WTC11 (cell line): ENCODE measurements around the gene UBE2R2. TPM values are rescaled to one million over a fixed set of nuclear protein-coding genes. Genes with fewer than 3 reads are reported as not detected.
"Not testable (repeated sequence)": the region's sequence is repeated elsewhere in the genome, so short reads cannot be mapped to it uniquely, and the experiment has no call there.

ENCODE experiments used
- ATAC-seq: fragments of 200-7000 bp; cut with Tn5 transposase; 2 replicates; pipeline ENCODE4 v1.10.0; 2021; ENCODE audit warnings: mild to moderate bottlenecking, moderate library complexity
- CTCF ChIA-PET: fragments of 300-600 bp; sonication (Branson Sonifier 250); formaldehyde crosslinking; loops from one replicate; lab custom pipeline; 2021; ENCODE audit warnings: antibody characterized with exemption; lab: Charles Lee
- POLR2A ChIA-PET: fragments of 350-600 bp; sonication (Branson Sonifier 250); formaldehyde crosslinking; loops from one replicate; lab custom pipeline; 2021; ENCODE audit warnings: antibody characterized with exemption; lab: Charles Lee
- DNase-seq: peaks from one replicate; pipeline ENCODE4 v3.0.0; 2021; ENCODE audit warnings: low spot score
- H3K27ac Mint-ChIP-seq: 2 replicates; pipeline ENCODE4 v1.8.0; 2021; ENCODE audit warnings: mixed read lengths
- H3K27me3 Mint-ChIP-seq: 2 replicates; pipeline ENCODE4 v1.8.0; 2021; ENCODE audit warnings: low read depth, mild to moderate bottlenecking, moderate library complexity, mixed read lengths
- H3K36me3 Mint-ChIP-seq: 2 replicates; pipeline ENCODE4 v1.8.0; 2021; ENCODE audit warnings: mixed read lengths
- H3K4me1 Mint-ChIP-seq: 2 replicates; pipeline ENCODE4 v1.8.0; 2022; ENCODE audit warnings: mixed read lengths
- H3K4me3 Mint-ChIP-seq: 2 replicates; pipeline ENCODE4 v1.8.0; 2021; ENCODE audit warnings: mild to moderate bottlenecking, moderate library complexity, mixed read lengths
- H3K9me3 Mint-ChIP-seq: 2 replicates; pipeline ENCODE4 v1.8.0; 2021; ENCODE audit warnings: mixed read lengths
- CREB1 ChIP-seq: sonication (generic); formaldehyde crosslinking; IDR thresholded peaks from 2 replicates; pipeline ENCODE4 v1.8.0; 2023; ENCODE audit warnings: mild to moderate bottlenecking, missing genetic modification reagents
- CREM ChIP-seq: sonication (generic); formaldehyde crosslinking; IDR thresholded peaks from 2 replicates; pipeline ENCODE4 v1.8.1; 2022; ENCODE audit warnings: mild to moderate bottlenecking, missing genetic modification reagents, moderate library complexity
- CTCF ChIP-seq: fragments of 200-600 bp; IDR thresholded peaks from 2 replicates; pipeline ENCODE4 v1.8.0; 2022; ENCODE audit warnings: antibody characterized with exemption
- ELF4 ChIP-seq: sonication (generic); formaldehyde crosslinking; IDR thresholded peaks from 2 replicates; pipeline ENCODE4 v1.8.1; 2022; ENCODE audit warnings: low read depth, mild to moderate bottlenecking, moderate library complexity, missing genetic modification reagents
- EMX1 ChIP-seq: fragments of 250-450 bp; sonication (Bioruptor Pico); IDR thresholded peaks from 2 replicates; pipeline ENCODE4 v1.8.0; 2021; ENCODE audit warnings: mild to moderate bottlenecking
- ERG ChIP-seq: fragments of 250-450 bp; sonication (Bioruptor Pico); IDR thresholded peaks from 2 replicates; pipeline ENCODE4 v1.8.0; 2021; ENCODE audit warnings: mild to moderate bottlenecking
- FOXJ3 ChIP-seq: sonication (generic); formaldehyde crosslinking; IDR thresholded peaks from 2 replicates; pipeline ENCODE4 v1.9.0; 2021; ENCODE audit warnings: missing genetic modification reagents, mild to moderate bottlenecking, borderline replicate concordance
- FOXP1 ChIP-seq: sonication (generic); formaldehyde crosslinking; IDR thresholded peaks from 2 replicates; pipeline ENCODE4 v1.8.0; 2022; ENCODE audit warnings: missing genetic modification reagents, mild to moderate bottlenecking, moderate library complexity, borderline replicate concordance
- GABPB1 ChIP-seq: sonication (generic); formaldehyde crosslinking; IDR thresholded peaks from 2 replicates; pipeline ENCODE4 v1.8.1; 2023; ENCODE audit warnings: mild to moderate bottlenecking, missing genetic modification reagents
- GTF2I ChIP-seq: fragments of 250-450 bp; sonication (Bioruptor Pico); conservative IDR thresholded peaks from 2 replicates; pipeline ENCODE4 v1.4.0; 2021; ENCODE audit warnings: mild to moderate bottlenecking
- HMGA2 ChIP-seq: fragments of 250-450 bp; sonication (Bioruptor Pico); IDR thresholded peaks from 2 replicates; pipeline ENCODE4 v1.4.0; 2021; ENCODE audit warnings: mild to moderate bottlenecking, moderate library complexity
- IRF1 ChIP-seq: sonication (generic); formaldehyde crosslinking; IDR thresholded peaks from 2 replicates; pipeline ENCODE4 v1.8.0; 2023; ENCODE audit warnings: missing genetic modification reagents
- KAT7 ChIP-seq: sonication (generic); formaldehyde crosslinking; IDR thresholded peaks from 2 replicates; pipeline ENCODE4 v1.8.1; 2023; ENCODE audit warnings: missing genetic modification reagents, mild to moderate bottlenecking, borderline replicate concordance
- MYBL2 ChIP-seq: sonication (generic); formaldehyde crosslinking; IDR thresholded peaks from 2 replicates; pipeline ENCODE4 v1.8.1; 2023; ENCODE audit warnings: mild to moderate bottlenecking, moderate library complexity, missing genetic modification reagents
- NR3C1 ChIP-seq: sonication (generic); formaldehyde crosslinking; conservative IDR thresholded peaks from 2 replicates; pipeline ENCODE4 v1.8.1; 2023; ENCODE audit warnings: low read depth, mild to moderate bottlenecking, missing genetic modification reagents
- OVOL2 ChIP-seq: fragments of 250-450 bp; sonication (Bioruptor Pico); IDR thresholded peaks from 2 replicates; pipeline ENCODE4 v1.9.0; 2021; ENCODE audit warnings: mild to moderate bottlenecking, borderline replicate concordance
- PRDM15 ChIP-seq: sonication (generic); formaldehyde crosslinking; IDR thresholded peaks from 2 replicates; pipeline ENCODE4 v1.8.0; 2022; ENCODE audit warnings: missing genetic modification reagents
- USF2 ChIP-seq: sonication (generic); formaldehyde crosslinking; IDR thresholded peaks from 2 replicates; pipeline ENCODE4 v1.8.1; 2023; ENCODE audit warnings: mild to moderate bottlenecking, missing genetic modification reagents, moderate library complexity
- ZBTB43 ChIP-seq: sonication (generic); formaldehyde crosslinking; IDR thresholded peaks from 2 replicates; pipeline ENCODE4 v1.8.1; 2023; ENCODE audit warnings: mild to moderate bottlenecking, missing genetic modification reagents
- ZNF317 ChIP-seq: sonication (generic); formaldehyde crosslinking; IDR thresholded peaks from 2 replicates; pipeline ENCODE4 v1.8.1; 2023; ENCODE audit warnings: low read depth, mild to moderate bottlenecking, moderate library complexity, missing genetic modification reagents, borderline replicate concordance
- total RNA-seq: library from RNA; stranded (reverse); gene quantifications from 3 replicates; pipeline ENCODE4 v1.2.3, GENCODE V29; 2021

Gene UBE2R2
- total RNA-seq, 1 experiment from 2014 or later: 45.0 TPM

- H3K4me1 Mint-ChIP-seq, H3K27ac Mint-ChIP-seq, DNase-seq, ATAC-seq, H3K36me3 Mint-ChIP-seq, H3K27me3 Mint-ChIP-seq, H3K4me3 Mint-ChIP-seq, POLR2A ChIA-PET, H3K9me3 Mint-ChIP-seq: not testable (repeated sequence)
- CTCF ChIA-PET: interaction anchor here (1.0 kb wide), 1 partner anchor 51 kb away, joined by 3 read pairs; no protein-coding TSS in a partner anchor
Observed at GRCh38 chr9:33789429-33789828, 27.5 kb upstream of the UBE2R2 start.

- ChIA-PET CTCF (interaction anchor here (1.3 to 2.1 kb wide), 3 partner anchors 12 to 53 kb away, joined by 3 to 16 read pairs (median 11); no protein-coding TSS in a partner anchor), POLR2A (no interaction called here)
- no peak overlapping the region for H3K4me3 Mint-ChIP-seq
- no peak overlapping the region for H3K27ac Mint-ChIP-seq
- H3K27me3 Mint-ChIP-seq: peaks cover 3% of the 10 kb centered on the region
- H3K9me3 Mint-ChIP-seq: no peaks in the 10 kb centered on the region
- H3K4me1 Mint-ChIP-seq: peaks cover 9% of the 10 kb centered on the region
- TF ChIP-seq EMX1 (no peak), ZNF317 (CRISPR knock-in tag) (no peak), HMGA2 (CRISPR knock-in tag) (no peak), IRF1 (CRISPR knock-in tag) (no peak), GABPB1 (CRISPR knock-in tag) (no peak), OVOL2 (CRISPR knock-in tag) (no peak), PRDM15 (CRISPR knock-in tag) (no peak), NR3C1 (CRISPR knock-in tag) (no peak)
- no peak for DNase-seq
- no peak for ATAC-seq
- H3K36me3 Mint-ChIP-seq: no peaks in the 10 kb centered on the region
Observed at GRCh38 chr9:33791117-33791516, 25.8 kb upstream of the UBE2R2 start.

GRCh38 chr9:33793496-33793895 lies 23.5 kb upstream of the UBE2R2 start:
- DNase-seq, H3K27ac Mint-ChIP-seq, H3K4me3 Mint-ChIP-seq, ATAC-seq, POLR2A ChIA-PET, H3K36me3 Mint-ChIP-seq, H3K27me3 Mint-ChIP-seq: not testable (repeated sequence)
- H3K4me1 Mint-ChIP-seq: peaks cover 17% of the 10 kb centered on the region
- H3K9me3 Mint-ChIP-seq: peaks cover 13% of the 10 kb centered on the region
- CTCF ChIA-PET: interaction anchor here (1.0 kb wide), 1 partner anchor 20 kb away, joined by 3 read pairs; no protein-coding TSS in a partner anchor

- POLR2A ChIA-PET: no interaction called here
- H3K27me3 Mint-ChIP-seq: peaks cover 5% of the 10 kb centered on the region
- peaks cover 17% of the 10 kb centered on the region for H3K4me1 Mint-ChIP-seq
- no peak overlapping the region for H3K4me3 Mint-ChIP-seq
- H3K27ac Mint-ChIP-seq: no peak overlapping the region
- DNase-seq (no peak), ATAC-seq (no peak)
- peaks cover 6% of the 10 kb centered on the region; the same call in 1 of the 2 replicates for H3K36me3 Mint-ChIP-seq
- CTCF ChIA-PET: interaction anchor here (1.1 kb wide), 1 partner anchor 57 kb away, joined by 3 read pairs; no protein-coding TSS in a partner anchor
- peaks cover 13% of the 10 kb centered on the region for H3K9me3 Mint-ChIP-seq
- no peak for TF ChIP-seq ERG
- TF ChIP-seq GTF2I (CRISPR knock-in tag): no peak
- no peak for TF ChIP-seq MYBL2
- TF ChIP-seq FOXP1 (CRISPR knock-in tag): no peak
- TF ChIP-seq ELF4: no peak
- TF ChIP-seq FOXJ3: no peak
- TF ChIP-seq CREB1: no peak
- TF ChIP-seq USF2 (CRISPR knock-in tag): no peak
- TF ChIP-seq ZBTB43 (CRISPR knock-in tag): no peak
- no peak for TF ChIP-seq CREM (CRISPR knock-in tag)
- TF ChIP-seq CTCF: no peak
- no peak for TF ChIP-seq KAT7 (CRISPR knock-in tag)
Observed at GRCh38 chr9:33794560-33794959, 22.4 kb upstream of the UBE2R2 start.
